ENCODE results near the gene LRRC27.

Gene LRRC27

DNA sequence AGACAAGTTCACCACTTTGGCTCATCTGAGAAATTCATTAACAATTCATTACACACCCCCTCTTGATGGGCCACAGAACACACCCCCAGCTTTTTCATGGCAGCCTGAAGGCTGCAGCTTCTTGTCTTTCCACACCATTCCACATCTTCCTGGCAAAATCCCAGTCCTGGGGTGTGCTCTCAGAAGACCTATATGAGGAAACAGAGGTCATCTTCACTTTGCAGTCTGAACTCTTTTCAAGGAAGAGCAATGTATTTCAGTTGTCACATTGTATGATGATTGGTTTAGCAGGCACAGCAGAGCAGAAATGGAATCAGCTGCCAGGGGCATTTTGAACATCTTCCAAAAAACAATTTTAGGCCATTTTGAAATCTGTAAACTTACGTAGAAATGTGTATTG lies 7.8 kb upstream of the LRRC27 start:
- no peak for DNase-seq
- H3K9me3 ChIP-seq = no peaks in the 10 kb centered on the region
- H3K4me1 ChIP-seq = no peaks in the 10 kb centered on the region
- H3K27me3 ChIP-seq = no peaks in the 10 kb centered on the region
- TF ChIP-seq, protein P1, sequence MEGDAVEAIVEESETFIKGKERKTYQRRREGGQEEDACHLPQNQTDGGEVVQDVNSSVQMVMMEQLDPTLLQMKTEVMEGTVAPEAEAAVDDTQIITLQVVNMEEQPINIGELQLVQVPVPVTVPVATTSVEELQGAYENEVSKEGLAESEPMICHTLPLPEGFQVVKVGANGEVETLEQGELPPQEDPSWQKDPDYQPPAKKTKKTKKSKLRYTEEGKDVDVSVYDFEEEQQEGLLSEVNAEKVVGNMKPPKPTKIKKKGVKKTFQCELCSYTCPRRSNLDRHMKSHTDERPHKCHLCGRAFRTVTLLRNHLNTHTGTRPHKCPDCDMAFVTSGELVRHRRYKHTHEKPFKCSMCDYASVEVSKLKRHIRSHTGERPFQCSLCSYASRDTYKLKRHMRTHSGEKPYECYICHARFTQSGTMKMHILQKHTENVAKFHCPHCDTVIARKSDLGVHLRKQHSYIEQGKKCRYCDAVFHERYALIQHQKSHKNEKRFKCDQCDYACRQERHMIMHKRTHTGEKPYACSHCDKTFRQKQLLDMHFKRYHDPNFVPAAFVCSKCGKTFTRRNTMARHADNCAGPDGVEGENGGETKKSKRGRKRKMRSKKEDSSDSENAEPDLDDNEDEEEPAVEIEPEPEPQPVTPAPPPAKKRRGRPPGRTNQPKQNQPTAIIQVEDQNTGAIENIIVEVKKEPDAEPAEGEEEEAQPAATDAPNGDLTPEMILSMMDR (IDR thresholded peaks at IDR 0.05; ENCODE audit: low read depth, low read length) = no peak
- peaks cover 5% of the 10 kb centered on the region; the same call in 1 of the 2 replicates for H3K36me3 ChIP-seq
- no peak overlapping the region for H3K4me3 ChIP-seq (ENCODE audit: low read depth, low read length)

- Histone ChIP-seq H3K9me3 (no peaks in the 10 kb centered on the region), H3K36me3 (peaks cover 5% of the 10 kb centered on the region; the same call in 1 of the 2 replicates), H3K4me1 (no peaks in the 10 kb centered on the region), H3K4me3 (ENCODE audit: low read depth, low read length) (no peak overlapping the region), H3K27me3 (no peaks in the 10 kb centered on the region)
- no peak for DNase-seq
- TF ChIP-seq, protein P1 (IDR thresholded peaks at IDR 0.05; ENCODE audit: low read depth, low read length) = no peak
Observed at GRCh38 chr10:132326344-132326889, 5.6 kb upstream of the LRRC27 start.

DNA sequence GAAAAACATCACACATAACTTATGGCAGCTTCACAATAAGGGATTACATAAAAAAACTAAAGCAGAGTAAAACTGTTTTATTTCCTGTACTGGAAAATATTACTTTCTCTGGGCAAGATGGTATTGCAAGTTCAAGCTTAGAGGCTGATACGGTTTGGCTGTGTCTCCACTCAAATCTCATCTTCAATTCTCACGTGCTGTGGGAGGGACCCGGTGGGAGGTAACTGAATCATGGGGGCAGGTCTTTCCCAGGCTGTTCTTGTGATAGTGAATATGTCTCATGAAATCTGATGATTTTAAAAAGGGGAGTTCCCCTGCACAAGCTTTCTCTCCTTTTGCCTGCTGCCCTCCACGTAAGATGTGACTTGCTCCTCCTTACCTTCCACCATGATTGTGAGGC lies 5.1 kb upstream of the LRRC27 start:
- TF ChIP-seq, protein P1 (IDR thresholded peaks at IDR 0.05; ENCODE audit: low read depth, low read length) = no peak
- Histone ChIP-seq H3K4me3 (ENCODE audit: low read depth, low read length) (no peak overlapping the region), H3K27me3 (no peaks in the 10 kb centered on the region), H3K4me1 (no peaks in the 10 kb centered on the region), H3K9me3 (no peaks in the 10 kb centered on the region), H3K36me3 (peaks cover 5% of the 10 kb centered on the region; the same call in 1 of the 2 replicates)
- DNase-seq = no peak

DNA sequence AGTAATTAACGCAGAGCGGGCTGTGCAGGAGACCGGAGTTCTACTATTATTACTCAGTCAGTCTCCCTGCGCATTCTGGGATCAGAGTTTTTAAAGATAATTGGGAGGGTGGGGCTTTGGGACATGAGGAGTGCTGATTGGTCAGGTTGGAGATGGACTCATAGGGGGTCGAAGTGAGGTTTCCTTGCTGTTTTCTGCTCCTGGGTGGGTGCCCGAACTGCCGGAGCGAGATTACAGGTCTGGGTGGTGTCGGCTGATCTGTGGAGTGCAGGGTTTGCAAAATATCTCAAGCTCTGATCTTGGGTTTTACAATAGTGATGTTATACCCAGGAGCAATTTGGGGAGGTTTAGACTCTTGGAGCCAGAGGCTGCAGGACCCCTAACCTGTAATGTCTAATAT lies 3.9 kb upstream of the LRRC27 start:
- Histone ChIP-seq H3K4me1 (no peaks in the 10 kb centered on the region), H3K9me3 (no peaks in the 10 kb centered on the region), H3K4me3 (ENCODE audit: low read depth, low read length) (no peak overlapping the region), H3K27me3 (no peaks in the 10 kb centered on the region), H3K36me3 (peaks cover 5% of the 10 kb centered on the region; the same call in 1 of the 2 replicates)
- no peak for DNase-seq
- TF ChIP-seq, protein P1 (IDR thresholded peaks at IDR 0.05; ENCODE audit: low read depth, low read length) = no peak

DNA sequence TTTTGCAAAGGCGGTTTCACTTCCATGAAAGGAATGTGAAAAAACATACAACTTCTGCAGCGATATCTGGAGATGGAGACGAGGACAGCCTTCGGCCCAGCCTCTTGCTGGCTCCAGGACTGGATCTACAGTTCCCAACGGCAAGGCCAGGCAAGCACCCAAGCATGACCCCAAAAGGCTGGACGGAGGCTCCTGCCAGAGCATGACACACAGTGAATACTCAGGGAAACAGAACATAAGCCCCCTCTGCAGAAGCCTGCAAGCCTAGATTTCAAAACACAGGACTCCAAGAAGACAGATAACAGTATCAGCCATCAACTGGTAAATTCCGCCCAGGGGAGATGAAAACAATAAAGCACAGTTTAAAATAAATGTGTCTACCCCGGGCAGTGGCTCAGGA lies 3.3 kb upstream of the LRRC27 start:
- Histone ChIP-seq H3K9me3 (no peaks in the 10 kb centered on the region), H3K4me1 (no peaks in the 10 kb centered on the region), H3K27me3 (no peaks in the 10 kb centered on the region), H3K4me3 (ENCODE audit: low read depth, low read length) (peak overlapping the region; percentile 92; the same call in 1 of the 2 replicates), H3K36me3 (peaks cover 5% of the 10 kb centered on the region; the same call in 1 of the 2 replicates)
- TF ChIP-seq, protein P1 (IDR thresholded peaks at IDR 0.05; ENCODE audit: low read depth, low read length) = no peak
- peak; percentile 55 for DNase-seq

GRCh38 chr10:132329565-132330485 lies 2.2 kb upstream of the LRRC27 start:
- TF ChIP-seq, protein P1 (IDR thresholded peaks at IDR 0.05; ENCODE audit: low read depth, low read length) = no peak
- Histone ChIP-seq H3K36me3 (peaks cover 5% of the 10 kb centered on the region; the same call in 1 of the 2 replicates), H3K27me3 (no peaks in the 10 kb centered on the region), H3K9me3 (no peaks in the 10 kb centered on the region), H3K4me1 (no peaks in the 10 kb centered on the region), H3K4me3 (ENCODE audit: low read depth, low read length) (peak overlapping the region; percentile 92)
- DNase-seq = no peak

All from BE2C (cell line).